ENCODE measurements around the gene THRAP3. TPM values are rescaled to one million over a fixed set of nuclear protein-coding genes. Genes with fewer than 3 reads are reported as not detected.

Gene THRAP3
- total RNA-seq, 1 donor from 2014 or later, result 121 TPM

DNA sequence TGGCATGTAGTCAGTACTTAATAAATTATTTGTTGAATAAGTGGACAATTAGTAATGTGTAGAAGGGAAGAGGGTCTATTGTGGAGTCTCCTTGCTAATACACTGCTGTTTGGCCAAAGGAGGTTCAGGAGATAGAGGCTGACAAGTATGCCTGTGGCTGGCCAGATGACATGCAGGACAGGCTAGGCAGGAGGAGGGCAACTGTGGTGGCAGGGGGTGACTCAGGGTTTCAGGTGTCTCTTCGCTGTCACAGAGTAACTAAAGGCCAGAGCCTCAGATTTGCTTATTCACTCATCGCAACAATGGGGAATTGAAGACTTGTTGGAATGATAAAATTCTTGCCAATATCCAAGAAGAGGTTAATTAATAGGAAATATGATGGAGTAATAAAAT lies 33.1 kb downstream of the THRAP3 start:
- DNase-seq (ENCODE audit: low spot score in 2 of 2, unreplicated experiment in 2 of 2), result no peak
- Mint-ChIP-seq H3K27me3 (ENCODE audit: low read depth) (no peaks in the 10 kb centered on the region), H3K9me3 (no peaks in the 10 kb centered on the region), H3K4me1 (peaks cover 46% of the 10 kb centered on the region), H3K4me3 (no peak overlapping the region), H3K27ac (peak overlapping the region; percentile 93), H3K36me3 (peaks cover 15% of the 10 kb centered on the region)
- TF ChIP-seq, protein P1, sequence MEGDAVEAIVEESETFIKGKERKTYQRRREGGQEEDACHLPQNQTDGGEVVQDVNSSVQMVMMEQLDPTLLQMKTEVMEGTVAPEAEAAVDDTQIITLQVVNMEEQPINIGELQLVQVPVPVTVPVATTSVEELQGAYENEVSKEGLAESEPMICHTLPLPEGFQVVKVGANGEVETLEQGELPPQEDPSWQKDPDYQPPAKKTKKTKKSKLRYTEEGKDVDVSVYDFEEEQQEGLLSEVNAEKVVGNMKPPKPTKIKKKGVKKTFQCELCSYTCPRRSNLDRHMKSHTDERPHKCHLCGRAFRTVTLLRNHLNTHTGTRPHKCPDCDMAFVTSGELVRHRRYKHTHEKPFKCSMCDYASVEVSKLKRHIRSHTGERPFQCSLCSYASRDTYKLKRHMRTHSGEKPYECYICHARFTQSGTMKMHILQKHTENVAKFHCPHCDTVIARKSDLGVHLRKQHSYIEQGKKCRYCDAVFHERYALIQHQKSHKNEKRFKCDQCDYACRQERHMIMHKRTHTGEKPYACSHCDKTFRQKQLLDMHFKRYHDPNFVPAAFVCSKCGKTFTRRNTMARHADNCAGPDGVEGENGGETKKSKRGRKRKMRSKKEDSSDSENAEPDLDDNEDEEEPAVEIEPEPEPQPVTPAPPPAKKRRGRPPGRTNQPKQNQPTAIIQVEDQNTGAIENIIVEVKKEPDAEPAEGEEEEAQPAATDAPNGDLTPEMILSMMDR (IDR thresholded peaks at IDR 0.05; ENCODE audit: unreplicated experiment), result no peak

DNA sequence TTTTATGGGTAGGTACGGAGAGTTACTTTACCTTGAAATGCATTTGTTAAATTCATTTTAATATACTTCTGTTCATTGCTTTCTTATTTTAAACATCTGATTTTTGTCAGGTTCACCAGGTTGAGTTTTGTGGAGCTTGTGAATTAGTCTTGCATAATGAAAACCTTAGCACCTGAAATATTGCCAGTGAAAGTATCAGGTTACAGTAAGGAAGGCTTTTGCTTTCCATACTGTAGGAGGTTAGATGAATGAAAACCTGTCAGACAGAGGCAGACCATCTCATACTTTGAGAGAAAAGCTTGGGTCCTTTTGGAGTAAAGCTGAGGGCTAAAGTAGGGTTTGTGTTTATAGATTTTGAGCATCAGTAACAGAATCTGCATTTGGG lies 34.7 kb downstream of the THRAP3 start:
- Mint-ChIP-seq H3K27ac (peak overlapping the region; percentile 93), H3K9me3 (no peaks in the 10 kb centered on the region)
- TF ChIP-seq, protein P1 (IDR thresholded peaks at IDR 0.05; ENCODE audit: unreplicated experiment), result no peak

DNA sequence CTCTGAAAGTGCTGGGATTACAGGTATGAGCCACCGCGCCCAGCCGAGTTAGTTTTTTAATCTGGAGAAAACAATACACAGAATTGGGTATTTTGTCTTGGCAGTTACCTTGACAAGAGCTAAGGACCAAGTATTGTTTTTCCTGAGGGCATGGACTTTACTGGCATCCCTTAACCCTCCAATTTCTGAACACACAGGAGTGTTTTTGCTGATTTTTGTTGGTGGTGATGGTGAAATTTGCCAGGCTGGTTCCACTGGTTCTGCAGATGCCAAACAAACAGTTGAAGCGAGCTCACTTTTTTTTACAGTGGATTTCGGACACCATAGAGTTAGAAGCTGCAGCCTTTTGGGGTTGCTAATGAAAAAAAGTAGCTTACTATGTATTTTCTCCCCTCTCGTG lies 44.7 kb downstream of the THRAP3 start:
- DNase-seq (ENCODE audit: low spot score in 2 of 2, unreplicated experiment in 2 of 2), result no peak
- no peak overlapping the region for H3K4me3 Mint-ChIP-seq
- no peaks in the 10 kb centered on the region for H3K9me3 Mint-ChIP-seq
- peaks cover 12% of the 10 kb centered on the region for H3K4me1 Mint-ChIP-seq
- H3K27ac Mint-ChIP-seq, result no peak overlapping the region
- TF ChIP-seq, protein P1 (IDR thresholded peaks at IDR 0.05; ENCODE audit: unreplicated experiment), result no peak
- no peaks in the 10 kb centered on the region for H3K27me3 Mint-ChIP-seq (ENCODE audit: low read depth)
- H3K36me3 Mint-ChIP-seq, result peaks cover 20% of the 10 kb centered on the region

More for the DNA sequence above, 34.7 kb downstream of the THRAP3 start:
- H3K4me3 Mint-ChIP-seq, result peak overlapping the region; percentile 25
- peaks cover 18% of the 10 kb centered on the region for H3K36me3 Mint-ChIP-seq
- H3K27me3 Mint-ChIP-seq (ENCODE audit: low read depth), result no peaks in the 10 kb centered on the region
- H3K4me1 Mint-ChIP-seq, result peaks cover 36% of the 10 kb centered on the region
- DNase-seq (ENCODE audit: low spot score in 2 of 2, unreplicated experiment in 2 of 2), result no peak

DNA sequence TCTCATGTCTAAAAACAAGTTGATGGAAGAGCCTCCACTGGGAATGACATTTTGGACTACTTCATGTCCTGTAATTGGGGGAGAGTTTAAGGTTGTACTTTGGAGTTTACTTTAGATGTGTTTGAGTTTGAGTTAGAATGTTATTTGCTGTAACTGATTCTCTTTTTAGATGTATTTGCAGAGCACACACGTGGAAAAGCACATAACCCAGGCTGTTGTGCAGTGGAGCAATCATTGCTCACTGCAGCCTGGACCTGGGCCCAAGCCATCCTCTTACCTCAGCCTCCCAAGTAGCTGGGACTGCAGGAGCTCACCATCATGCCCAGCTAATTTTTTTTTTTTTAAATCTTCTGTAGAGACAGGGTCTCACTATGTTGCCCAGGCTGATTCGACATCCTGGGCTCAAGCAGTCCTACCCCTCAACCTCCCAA lies 45.2 kb downstream of the THRAP3 start:
- TF ChIP-seq, protein P1 (IDR thresholded peaks at IDR 0.05; ENCODE audit: unreplicated experiment), result no peak
- no peaks in the 10 kb centered on the region for H3K27me3 Mint-ChIP-seq (ENCODE audit: low read depth)
- H3K36me3 Mint-ChIP-seq, result peaks cover 23% of the 10 kb centered on the region
- no peak overlapping the region for H3K27ac Mint-ChIP-seq
- peaks cover 12% of the 10 kb centered on the region for H3K4me1 Mint-ChIP-seq
- H3K4me3 Mint-ChIP-seq, result no peak overlapping the region
- no peaks in the 10 kb centered on the region for H3K9me3 Mint-ChIP-seq
- no peak for DNase-seq (ENCODE audit: low spot score in 2 of 2, unreplicated experiment in 2 of 2)

DNA sequence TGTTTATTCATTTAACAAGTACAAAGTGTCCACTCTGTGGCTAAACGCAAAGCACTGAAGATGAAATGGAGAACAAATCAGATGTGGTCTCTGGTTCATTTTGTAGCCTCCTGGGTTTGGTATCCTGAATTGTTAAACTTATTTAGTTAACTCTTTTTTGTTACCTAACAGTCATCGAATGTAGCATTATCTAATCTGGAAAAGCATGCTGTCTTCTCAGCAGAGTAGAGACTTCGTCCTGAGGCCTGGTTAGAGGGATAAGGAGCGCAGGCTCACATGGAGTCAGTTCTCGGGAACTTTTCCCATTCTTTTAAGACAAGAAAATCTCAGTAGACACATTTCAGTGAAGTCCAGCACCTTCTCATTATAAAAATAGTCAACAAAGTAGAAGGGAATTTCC lies 48.8 kb downstream of the THRAP3 start:
- no peaks in the 10 kb centered on the region for H3K9me3 Mint-ChIP-seq
- H3K4me3 Mint-ChIP-seq, result no peak overlapping the region
- DNase-seq (ENCODE audit: low spot score in 2 of 2, unreplicated experiment in 2 of 2), result no peak
- TF ChIP-seq, protein P1 (IDR thresholded peaks at IDR 0.05; ENCODE audit: unreplicated experiment), result no peak
- peaks cover 7% of the 10 kb centered on the region for H3K4me1 Mint-ChIP-seq
- H3K36me3 Mint-ChIP-seq, result peaks cover 21% of the 10 kb centered on the region
- H3K27me3 Mint-ChIP-seq (ENCODE audit: low read depth), result no peaks in the 10 kb centered on the region
- H3K27ac Mint-ChIP-seq, result peak overlapping the region; percentile 58

DNA sequence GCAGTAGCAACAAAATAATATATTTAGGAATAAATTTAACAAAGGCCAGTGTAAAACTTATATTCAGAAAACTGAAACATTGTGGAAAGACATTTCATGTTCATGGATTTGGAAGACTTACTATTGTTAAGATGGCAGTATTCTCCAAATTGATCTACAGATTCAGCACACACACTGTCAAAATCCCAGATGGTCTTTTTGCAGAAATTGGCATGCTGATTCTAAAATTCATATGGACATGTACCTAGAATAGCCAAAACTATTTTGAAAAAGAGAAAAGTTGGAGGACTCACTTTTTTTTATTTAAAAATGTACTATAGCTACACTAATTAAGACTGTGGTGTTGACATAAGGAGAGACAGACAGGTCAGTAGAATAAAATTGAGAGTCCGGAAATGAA lies 50.0 kb downstream of the THRAP3 start:
- DNase-seq (ENCODE audit: low spot score in 2 of 2, unreplicated experiment in 2 of 2), result no peak
- Mint-ChIP-seq H3K4me1 (peaks cover 7% of the 10 kb centered on the region), H3K27ac (no peak overlapping the region), H3K27me3 (ENCODE audit: low read depth) (no peaks in the 10 kb centered on the region), H3K36me3 (peaks cover 17% of the 10 kb centered on the region), H3K9me3 (no peaks in the 10 kb centered on the region), H3K4me3 (no peak overlapping the region)
- TF ChIP-seq, protein P1 (IDR thresholded peaks at IDR 0.05; ENCODE audit: unreplicated experiment), result no peak

Data from mesothelial cell of epicardium (in vitro differentiated cells).